H1 (cell line): Measurements from ENCODE around the gene EIF4E. TPM values are rescaled to one million over a fixed set of nuclear protein-coding genes. Genes with fewer than 3 reads are reported as not detected.

Experiments
- CTCF ChIA-PET: fragments of 300-600 bp; sonication (Branson Sonifier 250); formaldehyde crosslinking; loops from one replicate; lab custom pipeline; 2021; ENCODE audit not compliant: partially characterized antibody; lab: Charles Lee
- POLR2A ChIA-PET: fragments of 300-600 bp; sonication (Branson Sonifier 250); formaldehyde crosslinking; loops from one replicate; lab custom pipeline; 2021; ENCODE audit warnings: inconsistent platforms; ENCODE audit not compliant: partially characterized antibody; lab: Charles Lee
- DNase-seq, 2 experiments: peaks; one replicate each; pipeline versions ENCODE4 v3.0.0 to v3.0.0-alpha.2; 2010 to 2022; ENCODE audit warnings: low spot score in 2 of 2, low read depth in 1 of 2, mixed read lengths in 1 of 2
- FAIRE-seq: peaks from 2 replicates; lab custom pipeline; 2011; peaks lifted over from hg19 to GRCh38; lab: Jason Lieb, UNC
- H2AFZ ChIP-seq: 2 replicates; pipeline ENCODE4 v1.8.1; 2012; ENCODE audit warnings: low read length, inconsistent platforms
- H2AK5ac ChIP-seq: 2 replicates; pipeline ENCODE4 v1.6.1; 2013; ENCODE audit warnings: low read depth, low read length
- H2BK120ac ChIP-seq: replicated peaks from 2 replicates; pipeline ENCODE3; 2013; ENCODE audit warnings: low read depth, low read length, inconsistent platforms
- H2BK12ac ChIP-seq: 2 replicates; pipeline ENCODE4 v1.6.1; 2013; ENCODE audit warnings: low read depth, low read length
- H2BK15ac ChIP-seq: 2 replicates; pipeline ENCODE4 v1.6.1; 2013; ENCODE audit warnings: low read length
- H2BK20ac ChIP-seq: 2 replicates; pipeline ENCODE4 v1.6.1; 2013; ENCODE audit warnings: low read length
- H2BK5ac ChIP-seq: 2 replicates; pipeline ENCODE4 v1.6.1; 2013; ENCODE audit warnings: low read depth, low read length
- H3K14ac ChIP-seq: 2 replicates; pipeline ENCODE4 v1.6.1; 2013; ENCODE audit warnings: inconsistent platforms; ENCODE audit not compliant: insufficient read length
- H3K18ac ChIP-seq: 2 replicates; pipeline ENCODE4 v1.6.1; 2013; ENCODE audit warnings: low read length; ENCODE audit errors: extremely low read depth
- H3K23ac ChIP-seq: 2 replicates; pipeline ENCODE4 v1.6.1; 2013; ENCODE audit warnings: inconsistent platforms; ENCODE audit not compliant: insufficient read length
- H3K23me2 ChIP-seq: 2 replicates; pipeline ENCODE4 v1.6.1; 2013; ENCODE audit warnings: low read depth, low read length
- H3K27ac ChIP-seq: 2 replicates; pipeline ENCODE4 v1.6.1; 2011; ENCODE audit warnings: low read depth, low read length, inconsistent platforms
- H3K27me3 ChIP-seq, 4 experiments: replicated peaks in 1 of 4; 1 replicate in 1 of 4; 2 replicates in 3 of 4; pipeline versions ENCODE4 v1.6.1 to v1.8.1; 2011 to 2013; ENCODE audit warnings: low read length in 3 of 4, mild to moderate bottlenecking in 3 of 4, inconsistent platforms in 2 of 4, mixed read lengths in 2 of 4, moderate library complexity in 1 of 4; ENCODE audit not compliant: control insufficient read depth in 3 of 4, insufficient read depth in 3 of 4; ENCODE audit errors: extremely low read depth in 1 of 4
- H3K36me3 ChIP-seq, 4 experiments: 2 replicates each; pipeline versions ENCODE4 v1.6.1 to v1.8.1; 2011 to 2013; ENCODE audit warnings: mild to moderate bottlenecking in 4 of 4, low read length in 3 of 4, moderate library complexity in 2 of 4, control low read depth in 1 of 4, inconsistent platforms in 1 of 4; ENCODE audit not compliant: insufficient read depth in 4 of 4, control insufficient read depth in 2 of 4
- H3K4ac ChIP-seq: replicated peaks from 2 replicates; pipeline ENCODE3; 2013; ENCODE audit warnings: low read length, low read depth, mixed read lengths, inconsistent platforms; ENCODE audit not compliant: insufficient read length
- H3K4me1 ChIP-seq, 4 experiments: replicated peaks in 1 of 4; 1 replicate in 1 of 4; 2 replicates in 3 of 4; pipeline versions ENCODE4 v1.6.1 to v1.8.1; 2011 to 2013; ENCODE audit warnings: low read length in 3 of 4, inconsistent platforms in 2 of 4, mixed read lengths in 1 of 4; ENCODE audit not compliant: insufficient read depth in 4 of 4, control insufficient read depth in 3 of 4
- H3K4me2 ChIP-seq, 2 experiments: 2 replicates each; pipeline versions ENCODE4 v1.6.1 to v1.8.1; 2011 to 2013; ENCODE audit warnings: low read depth in 2 of 2, low read length in 2 of 2, control low read depth in 1 of 2, inconsistent platforms in 1 of 2, mild to moderate bottlenecking in 1 of 2; ENCODE audit not compliant: insufficient read depth in 1 of 2
- H3K4me3 ChIP-seq, 4 experiments: fragments of 200-600, 300-600 bp in 1 of 4; sonication (generic), shearing (Covaris generic), sonication (Bioruptor Twin) in 1 of 4; 2 replicates each; pipeline versions ENCODE4 v1.5.1 to v1.8.1; 2011 to 2016; ENCODE audit warnings: low read length in 4 of 4, low read depth in 3 of 4, control low read depth in 2 of 4, inconsistent platforms in 2 of 4, mild to moderate bottlenecking in 2 of 4, mixed read lengths in 1 of 4, moderate library complexity in 1 of 4; ENCODE audit not compliant: insufficient read depth in 2 of 4; ENCODE audit errors: extremely low read depth in 1 of 4
- H3K56ac ChIP-seq: replicated peaks from 2 replicates; pipeline ENCODE3; 2013; ENCODE audit warnings: low read depth, mild to moderate bottlenecking, mixed read lengths, low read length, inconsistent platforms; ENCODE audit not compliant: insufficient read length
- H3K79me1 ChIP-seq: 2 replicates; pipeline ENCODE4 v1.6.1; 2013; ENCODE audit warnings: low read depth, low read length, control low read depth
- H3K79me2 ChIP-seq, 2 experiments: 2 replicates each; pipeline versions ENCODE4 v1.6.1 to v1.8.1; 2012 to 2013; ENCODE audit warnings: low read length in 2 of 2, mild to moderate bottlenecking in 2 of 2, inconsistent platforms in 1 of 2; ENCODE audit not compliant: insufficient read depth in 2 of 2, control insufficient read depth in 1 of 2
- H3K9ac ChIP-seq, 4 experiments: replicated peaks in 1 of 4; 1 replicate in 1 of 4; 2 replicates in 3 of 4; pipeline versions ENCODE4 v1.6.1 to v1.8.1; 2011 to 2013; ENCODE audit warnings: low read depth in 3 of 4, low read length in 3 of 4, control low read depth in 2 of 4, mild to moderate bottlenecking in 2 of 4, moderate library complexity in 2 of 4, inconsistent platforms in 1 of 4; ENCODE audit errors: extremely low read depth in 1 of 4
- H3K9me3 ChIP-seq, 2 experiments: 2 replicates each; pipeline versions ENCODE4 v1.6.1 to v1.8.1; 2012 to 2013; ENCODE audit warnings: mild to moderate bottlenecking in 2 of 2, moderate library complexity in 2 of 2, control low read depth in 1 of 2, inconsistent platforms in 1 of 2, low read depth in 1 of 2, low read length in 1 of 2, mixed read lengths in 1 of 2; ENCODE audit not compliant: insufficient read depth in 2 of 2
- H4K20me1 ChIP-seq, 2 experiments: replicated peaks in 1 of 2; 2 replicates each; pipeline versions ENCODE3 to v1.8.1; 2011 to 2013; ENCODE audit warnings: inconsistent platforms in 2 of 2, low read length in 2 of 2, mild to moderate bottlenecking in 1 of 2; ENCODE audit not compliant: insufficient read depth in 2 of 2, control insufficient read depth in 1 of 2
- H4K5ac ChIP-seq: 2 replicates; pipeline ENCODE4 v1.6.1; 2013; ENCODE audit warnings: low read length, low read depth, mixed read lengths, inconsistent platforms; ENCODE audit not compliant: insufficient read length
- H4K8ac ChIP-seq: 2 replicates; pipeline ENCODE4 v1.8.0; 2013; ENCODE audit warnings: mild to moderate bottlenecking, moderate library complexity, low read length, inconsistent platforms; ENCODE audit not compliant: insufficient read depth; ENCODE audit errors: extremely low read depth
- H4K91ac ChIP-seq: replicated peaks from 2 replicates; pipeline ENCODE3; 2013; ENCODE audit warnings: low read length, mixed read lengths, inconsistent platforms; ENCODE audit not compliant: insufficient read length
- CBX5 ChIP-seq: fragments of 300-800, 300-1000 bp; sonication (generic); IDR thresholded peaks from 2 replicates; pipeline ENCODE4 v1.7.1; 2016; ENCODE audit warnings: antibody characterized with exemption, low read length, low read depth
- CHD1 ChIP-seq: IDR thresholded peaks from 2 replicates; pipeline ENCODE4 v1.6.1; 2012; ENCODE audit warnings: low read depth, low read length, improper control_type of control experiment
- CHD2 ChIP-seq: IDR thresholded peaks from 2 replicates; pipeline ENCODE4 v1.6.1; 2012; ENCODE audit warnings: low read length, improper control_type of control experiment
- EP300 ChIP-seq, 2 experiments: IDR thresholded peaks; 1 replicate in 1 of 2; 2 replicates in 1 of 2; pipeline ENCODE4 v1.6.1; 2011 to 2012; ENCODE audit warnings: low read depth in 2 of 2, low read length in 2 of 2, mild to moderate bottlenecking in 2 of 2, borderline replicate concordance in 1 of 2, inconsistent platforms in 1 of 2, moderate library complexity in 1 of 2
- GTF2F1 ChIP-seq: IDR thresholded peaks from 2 replicates; pipeline ENCODE4 v1.6.1; 2012; ENCODE audit warnings: low read depth, low read length, improper control_type of control experiment, borderline replicate concordance
- HDAC2 ChIP-seq, 2 experiments: fragments of 300-600 bp in 1 of 2; sonication (generic) in 1 of 2; IDR thresholded peaks; 2 replicates each; pipeline ENCODE4 v1.6.1; 2011 to 2012; ENCODE audit warnings: low read depth in 2 of 2, low read length in 2 of 2, mild to moderate bottlenecking in 2 of 2, moderate library complexity in 2 of 2, borderline replicate concordance in 1 of 2, inconsistent platforms in 1 of 2
- RBBP5 ChIP-seq: IDR thresholded peaks from 2 replicates; pipeline ENCODE4 v1.7.1; 2012; ENCODE audit warnings: low read depth, mild to moderate bottlenecking, inconsistent platforms, low read length, moderate library complexity, borderline replicate concordance
- RNF2 ChIP-seq: fragments of 200-900, 300-1000 bp; sonication (generic); IDR thresholded peaks from 2 replicates; pipeline ENCODE4 v1.7.1; 2016; ENCODE audit warnings: borderline replicate concordance, low read depth, mild to moderate bottlenecking, antibody characterized with exemption, low read length; ENCODE audit not compliant: poor library complexity, severe bottlenecking; ENCODE audit errors: missing control alignments
- SP1 ChIP-seq: IDR thresholded peaks from 2 replicates; pipeline ENCODE4 v1.6.1; 2011; ENCODE audit warnings: low read depth, low read length
- SRF ChIP-seq: IDR thresholded peaks from 2 replicates; pipeline ENCODE4 v1.6.1; 2011; ENCODE audit warnings: mild to moderate bottlenecking, low read depth, low read length, moderate library complexity
- TEAD4 ChIP-seq: IDR thresholded peaks from 2 replicates; pipeline ENCODE4 v1.6.1; 2012; ENCODE audit warnings: low read depth, low read length, inconsistent platforms, mixed read lengths
- YY1 ChIP-seq: IDR thresholded peaks from 2 replicates; pipeline ENCODE4 v1.6.1; 2011; ENCODE audit warnings: low read depth, mild to moderate bottlenecking, low read length
- WGBS, 2 experiments: shearing (Covaris generic) in 1 of 2; methylation state at CpG; one replicate each; pipeline versions ENCODE4 v1.1.6 to v1.1.7; 2013 to 2015; ENCODE audit warnings: low lambda C conversion rate in 2 of 2, mixed read lengths in 2 of 2, inconsistent platforms in 1 of 2, low coverage in 1 of 2, missing lambda C conversion rate in 1 of 2; ENCODE audit not compliant: insufficient replicate concordance in 2 of 2, insufficient coverage in 1 of 2, insufficient read length in 1 of 2; ENCODE audit errors: extremely low coverage in 1 of 2, missing lambda C conversion rate in 1 of 2; 5-methylcytosine and 5-hydroxymethylcytosine counted together
- polyA plus RNA-seq, 7 experiments: library from polyadenylated mRNA; depleted of rRNA in 3 of 7; stranded (reverse) in 5 of 7; unstranded in 2 of 7; fragments of >200 nt in 5 of 7; fragments of 200-250 nt in 2 of 7; gene quantifications; 1 replicate in 5 of 7; 2 replicates in 1 of 7; 4 replicates in 1 of 7; pipeline versions ENCODE4 v1.2.1 to v1.2.3, GENCODE V29; 2011 to 2013; ENCODE audit warnings: missing spikeins in 2 of 7, mixed read lengths in 2 of 7
- total RNA-seq: library from RNA; stranded (reverse); fragmentation: NEBNext Ultra II Directional; extraction: Animal tissue kit (Norgen Biotek cat#: 25700); gene quantifications from 2 replicates; pipeline ENCODE4 v1.2.1, GENCODE V29; 2021

The EIF4E gene
- total and polyA plus RNA-seq, 2 of the 8 experiments (the other 6 are each of a cell fraction or from before 2014, with no cell fraction given) = 59.6 to 185 TPM

DNA sequence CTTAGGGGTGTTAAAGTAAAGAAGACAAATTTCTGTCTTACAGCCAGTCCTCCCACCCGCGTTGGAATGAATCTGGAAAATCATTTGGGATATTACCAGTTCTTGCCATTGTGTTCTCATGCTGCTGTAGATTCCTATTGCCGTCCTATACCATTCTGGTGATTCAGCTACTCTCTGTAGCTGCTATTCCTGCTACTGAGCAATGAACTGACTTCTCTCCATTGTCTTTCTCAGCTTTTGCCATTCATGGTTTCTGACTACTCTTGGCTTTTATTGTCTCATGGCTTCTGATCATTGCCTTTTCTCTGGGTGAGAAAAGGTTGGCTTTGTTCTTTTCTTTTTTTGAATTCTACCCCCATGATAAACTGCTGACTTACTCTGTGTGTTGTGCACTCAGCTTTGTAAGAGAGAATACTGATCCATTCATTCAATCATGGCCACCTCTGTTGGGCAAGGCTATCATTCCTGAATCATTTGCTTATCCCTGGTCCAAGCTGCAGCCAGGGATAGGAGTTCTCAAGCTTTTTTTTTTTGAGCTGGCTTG, 38.9 kb upstream of the EIF4E start:
- no peak for FAIRE-seq
- H3K9ac ChIP-seq = no peak overlapping the region
- H2BK15ac ChIP-seq = no peak overlapping the region
- CTCF ChIA-PET = interaction anchor here (0.7 to 2.4 kb wide), 3 partner anchors 26 to 88 kb away, joined by 3 to 7 read pairs (median 5); no protein-coding TSS in a partner anchor
- no peak overlapping the region for H4K91ac ChIP-seq
- no peak overlapping the region for H3K56ac ChIP-seq
- DNase-seq = no peak
- H3K4me2 ChIP-seq = no peak overlapping the region
- 86% methylated on average over 3 of the region's 3 CpGs; no CpG with 5 or more reads in 1 of the 2 experiments for WGBS, 2 experiments
- H3K27me3 ChIP-seq = no peaks in the 10 kb centered on the region
- H3K9me3 ChIP-seq = 0 out of 4 replicates have a peak, but pooled peaks cover 0 to 2% of the 10 kb centered on the region in 2 experiments
- H3K18ac ChIP-seq = no peak overlapping the region
- H3K79me2 ChIP-seq = no peaks in the 10 kb centered on the region
- no peaks in the 10 kb centered on the region for H3K23me2 ChIP-seq
- H4K20me1 ChIP-seq = no peaks in the 10 kb centered on the region
- no peaks in the 10 kb centered on the region for H3K79me1 ChIP-seq
- no peak overlapping the region for H4K8ac ChIP-seq
- H2BK20ac ChIP-seq = no peak overlapping the region
- H2AK5ac ChIP-seq = no peak overlapping the region
- no peak overlapping the region for H3K4ac ChIP-seq
- TF ChIP-seq CBX5 (no peak), RNF2 (no peak), GTF2F1 (no peak), CHD2 (no peak), SRF (no peak), HDAC2 (IDR thresholded peaks at IDR 0.05; ENCODE audit: borderline replicate concordance in 1 of 2, low read depth in 2 of 2, low read length in 2 of 2) (no peak), TEAD4 (no peak), CHD1 (no peak), SP1 (no peak), EP300 (IDR thresholded peaks at IDR 0.05; ENCODE audit: borderline replicate concordance in 1 of 2, low read depth in 2 of 2, low read length in 2 of 2) (no peak), RBBP5 (no peak), YY1 (no peak)
- TF ChIP-seq, all 59 proteins: peak for 0
- POLR2A ChIA-PET = interaction anchor here (0.5 to 2.7 kb wide), 2 partner anchors 27 to 38 kb away, joined by 4 to 9 read pairs; partner anchors contain the start of gene METAP1
- H3K14ac ChIP-seq = no peak overlapping the region
- H3K23ac ChIP-seq = no peak overlapping the region
- H2BK5ac ChIP-seq = no peak overlapping the region
- no peaks in the 10 kb centered on the region for H3K36me3 ChIP-seq
- H2AFZ ChIP-seq = peak overlapping the region; percentile 70; the same call in 1 of the 2 replicates
- no peak overlapping the region for H3K4me3 ChIP-seq
- H2BK120ac ChIP-seq = no peak overlapping the region
- no peaks in the 10 kb centered on the region; a peak in 1 of 7 replicates for H3K4me1 ChIP-seq
- no peak overlapping the region for H2BK12ac ChIP-seq
- no peak overlapping the region for H4K5ac ChIP-seq
- H3K27ac ChIP-seq = no peak overlapping the region
